Hepatocyte (in vitro differentiated cells): ENCODE measurements around the gene GRID1.

ENCODE experiments used
- EZH2phosphoT487 ChIP-seq: fragments of 200-600 bp; sonication (generic); IDR thresholded peaks from one replicate; pipeline ENCODE4 v1.6.1; 2018; ENCODE audit warnings: antibody characterized with exemption, mild to moderate bottlenecking, low read depth, moderate library complexity; ENCODE audit not compliant: unreplicated experiment, severe bottlenecking
- TF ChIP-seq, protein P1 (sequence below): fragments of 200-600 bp; sonication (generic); IDR thresholded peaks from 2 replicates; pipeline ENCODE4 v1.5.1; 2016; ENCODE audit warnings: antibody characterized with exemption, mild to moderate bottlenecking; ENCODE audit not compliant: poor library complexity

- TF ChIP-seq, protein P1, sequence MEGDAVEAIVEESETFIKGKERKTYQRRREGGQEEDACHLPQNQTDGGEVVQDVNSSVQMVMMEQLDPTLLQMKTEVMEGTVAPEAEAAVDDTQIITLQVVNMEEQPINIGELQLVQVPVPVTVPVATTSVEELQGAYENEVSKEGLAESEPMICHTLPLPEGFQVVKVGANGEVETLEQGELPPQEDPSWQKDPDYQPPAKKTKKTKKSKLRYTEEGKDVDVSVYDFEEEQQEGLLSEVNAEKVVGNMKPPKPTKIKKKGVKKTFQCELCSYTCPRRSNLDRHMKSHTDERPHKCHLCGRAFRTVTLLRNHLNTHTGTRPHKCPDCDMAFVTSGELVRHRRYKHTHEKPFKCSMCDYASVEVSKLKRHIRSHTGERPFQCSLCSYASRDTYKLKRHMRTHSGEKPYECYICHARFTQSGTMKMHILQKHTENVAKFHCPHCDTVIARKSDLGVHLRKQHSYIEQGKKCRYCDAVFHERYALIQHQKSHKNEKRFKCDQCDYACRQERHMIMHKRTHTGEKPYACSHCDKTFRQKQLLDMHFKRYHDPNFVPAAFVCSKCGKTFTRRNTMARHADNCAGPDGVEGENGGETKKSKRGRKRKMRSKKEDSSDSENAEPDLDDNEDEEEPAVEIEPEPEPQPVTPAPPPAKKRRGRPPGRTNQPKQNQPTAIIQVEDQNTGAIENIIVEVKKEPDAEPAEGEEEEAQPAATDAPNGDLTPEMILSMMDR = no peak
- TF ChIP-seq EZH2phosphoT487 = no peak
Measured at GRCh38 chr10:86179961-86180360, 186.6 kb downstream of the GRID1 start.
